ENCODE results near the gene DLL3.

DNA sequence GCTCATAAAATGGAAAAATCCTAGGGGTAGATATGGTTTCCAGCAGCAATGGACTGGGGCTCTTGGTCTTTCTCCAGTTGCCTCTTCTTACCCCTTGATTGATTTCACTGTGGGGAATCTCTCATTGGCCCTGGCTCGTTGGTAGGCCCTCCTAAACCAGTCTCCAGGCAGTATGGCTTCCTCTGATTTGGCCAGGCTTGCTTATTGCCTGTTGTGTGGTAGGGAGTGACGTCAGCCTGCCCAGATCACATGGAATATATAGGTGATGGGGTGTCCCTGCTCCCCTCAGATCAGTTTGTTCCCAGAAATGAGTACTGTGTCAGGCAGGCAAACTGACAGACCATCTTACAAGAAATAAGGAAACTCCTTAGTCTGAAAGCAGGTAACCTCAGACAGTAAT, 10.5 kb downstream of the DLL3 start:
- TF ChIP-seq, protein P1, sequence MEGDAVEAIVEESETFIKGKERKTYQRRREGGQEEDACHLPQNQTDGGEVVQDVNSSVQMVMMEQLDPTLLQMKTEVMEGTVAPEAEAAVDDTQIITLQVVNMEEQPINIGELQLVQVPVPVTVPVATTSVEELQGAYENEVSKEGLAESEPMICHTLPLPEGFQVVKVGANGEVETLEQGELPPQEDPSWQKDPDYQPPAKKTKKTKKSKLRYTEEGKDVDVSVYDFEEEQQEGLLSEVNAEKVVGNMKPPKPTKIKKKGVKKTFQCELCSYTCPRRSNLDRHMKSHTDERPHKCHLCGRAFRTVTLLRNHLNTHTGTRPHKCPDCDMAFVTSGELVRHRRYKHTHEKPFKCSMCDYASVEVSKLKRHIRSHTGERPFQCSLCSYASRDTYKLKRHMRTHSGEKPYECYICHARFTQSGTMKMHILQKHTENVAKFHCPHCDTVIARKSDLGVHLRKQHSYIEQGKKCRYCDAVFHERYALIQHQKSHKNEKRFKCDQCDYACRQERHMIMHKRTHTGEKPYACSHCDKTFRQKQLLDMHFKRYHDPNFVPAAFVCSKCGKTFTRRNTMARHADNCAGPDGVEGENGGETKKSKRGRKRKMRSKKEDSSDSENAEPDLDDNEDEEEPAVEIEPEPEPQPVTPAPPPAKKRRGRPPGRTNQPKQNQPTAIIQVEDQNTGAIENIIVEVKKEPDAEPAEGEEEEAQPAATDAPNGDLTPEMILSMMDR (IDR thresholded peaks at IDR 0.05 in 8 of 11, conservative IDR thresholded peaks at IDR 0.05 in 3 of 11) = no peak
- TF ChIP-seq POLR2AphosphoS5 (IDR thresholded peaks at IDR 0.05) (no peak), POLR2A (IDR thresholded peaks at IDR 0.05) (no peak)

Measured in spleen (tissue), 7 donors.